OCI-LY3 (cell line): Measurements from ENCODE around the gene IL17RD.

ENCODE experiments used
- H2AFZ ChIP-seq: fragments of 200-600, 300-600 bp; shearing (Covaris generic); 2 replicates; pipeline ENCODE4 v1.6.0; 2014; ENCODE audit warnings: antibody characterized with exemption, low read depth, low read length
- H3K27ac ChIP-seq: fragments of 200-600, 300-600 bp; sonication (generic); 2 replicates; pipeline ENCODE4 v1.5.1; 2014; ENCODE audit warnings: mild to moderate bottlenecking, low read length, moderate library complexity, mixed read lengths
- H3K27me3 ChIP-seq: fragments of 200-600, 300-600 bp; sonication (generic); 2 replicates; pipeline ENCODE4 v1.6.1; 2014; ENCODE audit warnings: low read depth, low read length, mixed read lengths
- H3K36me3 ChIP-seq: fragments of 200-600, 300-600 bp; sonication (generic); replicated peaks from 2 replicates; pipeline ENCODE3; 2014; ENCODE audit warnings: low read depth, low read length, mixed read lengths
- H3K4me1 ChIP-seq: fragments of 300-600, 200-600 bp; sonication (generic); 2 replicates; pipeline ENCODE4 v1.6.1; 2014; ENCODE audit warnings: low read length, mixed read lengths
- H3K4me2 ChIP-seq: fragments of 200-600, 300-600 bp; sonication (generic); 2 replicates; pipeline ENCODE4 v1.6.1; 2014; ENCODE audit warnings: low read length, mixed read lengths
- H3K4me3 ChIP-seq: fragments of 300-600, 200-600 bp; sonication (generic); 2 replicates; pipeline ENCODE4 v1.5.1; 2014; ENCODE audit warnings: antibody characterized with exemption, mild to moderate bottlenecking, low read length, moderate library complexity
- H3K79me2 ChIP-seq: fragments of 300-600, 200-600 bp; shearing (Covaris generic); 2 replicates; pipeline ENCODE4 v1.6.1; 2014; ENCODE audit warnings: mild to moderate bottlenecking, low read length, mixed read lengths
- H3K9ac ChIP-seq: fragments of 300-600, 200-600 bp; shearing (Covaris generic); 2 replicates; pipeline ENCODE4 v1.6.0; 2014; ENCODE audit warnings: mild to moderate bottlenecking, low read length, moderate library complexity
- H3K9me3 ChIP-seq: fragments of 200-600, 300-600 bp; shearing (Covaris generic); 2 replicates; pipeline ENCODE4 v1.6.1; 2014; ENCODE audit warnings: low read length, mixed read lengths; ENCODE audit not compliant: insufficient read depth
- H4K20me1 ChIP-seq: fragments of 200-600, 300-600 bp; sonication (generic); 2 replicates; pipeline ENCODE4 v1.6.1; 2016; ENCODE audit warnings: low read length, mixed read lengths; ENCODE audit not compliant: insufficient read depth
- CTCF ChIP-seq: fragments of 200-600, 300-600 bp; sonication (generic); IDR thresholded peaks from 2 replicates; pipeline ENCODE4 v1.5.1; 2014; ENCODE audit warnings: antibody characterized with exemption, low read length, low read depth
- EZH2phosphoT487 ChIP-seq: fragments of 200-600 bp; shearing (Covaris generic); IDR thresholded peaks from 2 replicates; pipeline ENCODE4 v1.6.1; 2018; ENCODE audit warnings: antibody characterized with exemption, mixed run types, low read depth

The IL17RD gene

GRCh38 chr3:57154470-57155309, 10.5 kb downstream of the IL17RD start:
- peak overlapping the region; percentile 17; the same call in 1 of the 2 replicates for H3K4me2 ChIP-seq
- H3K27ac ChIP-seq = no peak overlapping the region
- H3K4me3 ChIP-seq = no peak overlapping the region
- no peak overlapping the region for H3K9ac ChIP-seq
- no peaks in the 10 kb centered on the region for H3K9me3 ChIP-seq
- TF ChIP-seq EZH2phosphoT487 = no peak
- TF ChIP-seq CTCF = no peak
- peaks cover 29% of the 10 kb centered on the region for H3K27me3 ChIP-seq
- no peaks in the 10 kb centered on the region for H3K79me2 ChIP-seq
- no peak overlapping the region for H2AFZ ChIP-seq
- H4K20me1 ChIP-seq = no peaks in the 10 kb centered on the region
- no peaks in the 10 kb centered on the region for H3K4me1 ChIP-seq
- H3K36me3 ChIP-seq = no peaks in the 10 kb centered on the region

GRCh38 chr3:57152151-57153143, 12.7 kb downstream of the IL17RD start:
- Histone ChIP-seq H3K4me1 (no peaks in the 10 kb centered on the region), H3K79me2 (no peaks in the 10 kb centered on the region), H3K27ac (no peak overlapping the region), H3K9me3 (no peaks in the 10 kb centered on the region), H3K9ac (no peak overlapping the region), H4K20me1 (no peaks in the 10 kb centered on the region), H3K36me3 (no peaks in the 10 kb centered on the region), H3K27me3 (peaks cover 32% of the 10 kb centered on the region), H3K4me3 (no peak overlapping the region), H3K4me2 (no peak overlapping the region), H2AFZ (no peak overlapping the region)
- TF ChIP-seq EZH2phosphoT487 (no peak), CTCF (no peak)

GRCh38 chr3:57151749-57152148, 13.4 kb downstream of the IL17RD start:
- TF ChIP-seq EZH2phosphoT487 (no peak), CTCF (no peak)
- no peaks in the 10 kb centered on the region for H4K20me1 ChIP-seq
- no peaks in the 10 kb centered on the region for H3K36me3 ChIP-seq
- H3K27ac ChIP-seq = no peak overlapping the region
- H2AFZ ChIP-seq = no peak overlapping the region
- no peaks in the 10 kb centered on the region for H3K4me1 ChIP-seq
- no peak overlapping the region for H3K4me2 ChIP-seq
- no peaks in the 10 kb centered on the region for H3K79me2 ChIP-seq
- no peaks in the 10 kb centered on the region for H3K9me3 ChIP-seq
- peaks cover 36% of the 10 kb centered on the region for H3K27me3 ChIP-seq
- no peak overlapping the region for H3K4me3 ChIP-seq
- H3K9ac ChIP-seq = no peak overlapping the region

- peaks cover 35% of the 10 kb centered on the region for H3K27me3 ChIP-seq
- no peak overlapping the region for H3K27ac ChIP-seq
- no peaks in the 10 kb centered on the region for H3K79me2 ChIP-seq
- no peaks in the 10 kb centered on the region for H3K9me3 ChIP-seq
- no peaks in the 10 kb centered on the region for H4K20me1 ChIP-seq
- no peak overlapping the region for H3K4me3 ChIP-seq
- H2AFZ ChIP-seq = no peak overlapping the region
- H3K36me3 ChIP-seq = no peaks in the 10 kb centered on the region
- TF ChIP-seq CTCF (no peak), EZH2phosphoT487 (no peak)
- no peak overlapping the region for H3K4me2 ChIP-seq
- no peaks in the 10 kb centered on the region for H3K4me1 ChIP-seq
- H3K9ac ChIP-seq = no peak overlapping the region
Observed at GRCh38 chr3:57151021-57151449, 14.1 kb downstream of the IL17RD start.
